Fibroblast of skin of abdomen (primary cell): ENCODE measurements around the gene CENPC. TPM values are rescaled to one million over a fixed set of nuclear protein-coding genes. Genes with fewer than 3 reads are reported as not detected.
A peak's percentile ranks its signal among the peaks of the same experiment; 100 is the strongest.

Experiments used
- DNase-seq: peaks from one replicate; pipeline ENCODE4 v3.0.0-alpha.2; 2013
- polyA plus RNA-seq, 2 experiments: library from polyadenylated mRNA; unstranded; fragments of 120-200 nt; gene quantifications; one replicate each; pipeline ENCODE4 v1.2.1, GENCODE V29; 2013; ENCODE audit not compliant: insufficient read length in 2 of 2

CENPC gene, protein sequence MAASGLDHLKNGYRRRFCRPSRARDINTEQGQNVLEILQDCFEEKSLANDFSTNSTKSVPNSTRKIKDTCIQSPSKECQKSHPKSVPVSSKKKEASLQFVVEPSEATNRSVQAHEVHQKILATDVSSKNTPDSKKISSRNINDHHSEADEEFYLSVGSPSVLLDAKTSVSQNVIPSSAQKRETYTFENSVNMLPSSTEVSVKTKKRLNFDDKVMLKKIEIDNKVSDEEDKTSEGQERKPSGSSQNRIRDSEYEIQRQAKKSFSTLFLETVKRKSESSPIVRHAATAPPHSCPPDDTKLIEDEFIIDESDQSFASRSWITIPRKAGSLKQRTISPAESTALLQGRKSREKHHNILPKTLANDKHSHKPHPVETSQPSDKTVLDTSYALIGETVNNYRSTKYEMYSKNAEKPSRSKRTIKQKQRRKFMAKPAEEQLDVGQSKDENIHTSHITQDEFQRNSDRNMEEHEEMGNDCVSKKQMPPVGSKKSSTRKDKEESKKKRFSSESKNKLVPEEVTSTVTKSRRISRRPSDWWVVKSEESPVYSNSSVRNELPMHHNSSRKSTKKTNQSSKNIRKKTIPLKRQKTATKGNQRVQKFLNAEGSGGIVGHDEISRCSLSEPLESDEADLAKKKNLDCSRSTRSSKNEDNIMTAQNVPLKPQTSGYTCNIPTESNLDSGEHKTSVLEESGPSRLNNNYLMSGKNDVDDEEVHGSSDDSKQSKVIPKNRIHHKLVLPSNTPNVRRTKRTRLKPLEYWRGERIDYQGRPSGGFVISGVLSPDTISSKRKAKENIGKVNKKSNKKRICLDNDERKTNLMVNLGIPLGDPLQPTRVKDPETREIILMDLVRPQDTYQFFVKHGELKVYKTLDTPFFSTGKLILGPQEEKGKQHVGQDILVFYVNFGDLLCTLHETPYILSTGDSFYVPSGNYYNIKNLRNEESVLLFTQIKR
- 8.2 TPM for polyA plus RNA-seq (2013, experiment 1 of 2; ENCODE audit: insufficient read length)
- polyA plus RNA-seq (2013, experiment 2 of 2; ENCODE audit: insufficient read length), result 7.6 TPM

- DNase-seq, result peak; percentile 98
These were observed at the start of gene CENPC for GRCh38 chr4:67545199-67546003. Gene CENPC (minus strand): TSS chr4:67545503. CDS start chr4:67545355, 148 bp downstream.

GRCh38 chr4:67593741-67594175 lies 48.5 kb upstream of the CENPC start:
- DNase-seq, result peak; percentile 31

DNA sequence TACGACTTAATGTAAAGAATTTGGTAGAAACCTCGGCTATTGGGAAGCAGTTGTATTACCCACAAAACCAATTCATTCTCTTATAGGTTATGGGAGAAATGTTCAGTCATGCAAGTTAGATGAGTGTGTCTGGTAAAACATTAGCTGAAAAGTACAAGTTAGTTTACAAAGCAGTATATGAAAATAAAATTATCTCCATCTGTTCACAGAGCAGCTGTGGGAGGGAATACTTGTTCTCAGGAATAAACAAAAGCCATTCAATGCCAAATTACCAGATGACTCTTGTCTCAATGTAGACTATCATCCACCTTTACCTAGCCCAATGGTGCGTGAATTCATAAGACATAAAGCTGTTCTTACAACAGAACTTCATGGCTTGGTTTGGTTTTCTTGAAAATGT lies 41.9 kb upstream of the CENPC start:
- DNase-seq, result no peak

DNA sequence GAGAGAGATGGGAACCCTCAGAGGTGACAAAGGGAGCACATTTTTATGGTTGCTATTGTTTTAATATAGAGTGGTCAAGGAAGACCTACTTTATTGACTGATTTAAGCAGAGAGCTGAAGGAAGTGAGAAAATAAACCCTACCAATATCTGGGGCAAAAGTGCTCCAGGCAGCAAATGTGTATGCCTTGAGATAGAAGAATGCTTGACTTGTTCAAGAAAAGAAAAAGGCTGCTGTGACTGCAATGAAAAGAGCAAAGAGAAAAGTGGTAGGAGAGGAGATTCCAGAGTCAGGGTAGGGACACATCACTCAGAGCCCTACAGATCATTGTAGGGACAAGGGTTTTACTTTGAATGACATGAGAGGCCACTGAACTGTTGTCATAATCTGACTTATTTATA lies 39.2 kb upstream of the CENPC start:
- DNase-seq, result no peak

DNA sequence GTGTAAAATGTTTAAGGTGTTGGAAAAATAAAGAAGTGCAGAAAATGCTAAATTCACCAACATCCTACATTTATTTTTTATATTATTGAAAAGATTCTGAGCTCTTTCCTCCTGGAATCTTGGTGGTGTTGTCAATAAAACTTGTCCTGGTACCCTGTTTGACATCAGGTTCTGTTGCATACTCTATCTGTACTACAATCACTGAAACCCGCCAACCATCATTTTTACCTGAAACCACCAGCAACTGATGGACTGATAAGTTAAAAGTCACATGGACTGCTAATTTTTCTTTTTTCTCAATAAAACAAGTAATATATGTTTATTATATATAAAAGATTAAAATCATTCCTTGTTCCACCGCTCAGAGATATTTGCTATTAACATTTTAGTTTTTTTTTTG lies 36.6 kb upstream of the CENPC start:
- DNase-seq, result no peak

- DNase-seq, result no peak
These were observed 36.0 kb upstream of the CENPC start for GRCh38 chr4:67581208-67581857.

GRCh38 chr4:67580577-67580976 lies 35.3 kb upstream of the CENPC start:
- no peak for DNase-seq

- DNase-seq, result no peak
These were observed 31.2 kb upstream of the CENPC start for GRCh38 chr4:67576538-67576937.

- no peak for DNase-seq
These were observed 30.8 kb upstream of the CENPC start for GRCh38 chr4:67576059-67576466.

- DNase-seq, result no peak
These were observed 30.1 kb upstream of the CENPC start for GRCh38 chr4:67575232-67576058.

- no peak for DNase-seq
These were observed 27.9 kb upstream of the CENPC start for GRCh38 chr4:67573193-67573592.

DNA sequence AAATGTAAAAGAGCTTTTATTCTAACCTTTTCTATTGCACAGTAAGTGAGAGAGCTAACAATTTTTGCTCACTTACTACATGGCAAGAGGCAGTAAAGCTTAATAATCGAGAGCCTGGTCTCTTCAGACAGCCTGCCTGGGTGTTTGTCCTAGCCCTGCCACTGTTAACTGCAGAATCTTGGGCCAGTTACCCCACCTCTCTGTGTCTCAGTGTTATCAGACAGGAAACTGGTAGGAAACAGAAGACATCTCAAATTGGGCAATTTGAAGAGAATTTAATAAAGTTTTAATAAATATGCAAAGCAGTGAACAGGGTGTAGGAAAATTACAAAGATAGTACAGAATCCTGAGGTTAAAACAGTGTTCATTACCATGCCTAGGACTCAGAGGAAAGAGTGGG lies 26.7 kb upstream of the CENPC start:
- no peak for DNase-seq

DNA sequence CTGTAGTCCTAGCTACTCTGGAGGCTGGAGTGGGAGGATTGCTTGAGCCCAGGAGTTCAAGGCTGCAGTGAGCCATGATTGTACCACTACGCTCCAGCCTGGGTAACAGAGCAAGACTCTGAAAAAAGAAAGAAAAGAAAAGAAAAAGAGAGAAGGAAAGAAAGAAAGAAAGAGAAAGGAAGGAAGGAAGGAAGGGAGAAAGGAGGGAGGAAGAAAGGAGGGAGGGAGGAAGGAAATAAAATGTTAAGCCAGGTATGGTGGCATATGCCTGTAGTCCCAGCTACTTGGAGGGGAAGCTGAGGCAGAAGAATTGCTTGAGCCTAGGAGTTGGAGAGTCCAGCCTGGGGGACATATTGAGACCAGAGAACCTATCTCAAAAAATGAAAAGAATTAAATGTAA lies 25.2 kb upstream of the CENPC start:
- no peak for DNase-seq

DNA sequence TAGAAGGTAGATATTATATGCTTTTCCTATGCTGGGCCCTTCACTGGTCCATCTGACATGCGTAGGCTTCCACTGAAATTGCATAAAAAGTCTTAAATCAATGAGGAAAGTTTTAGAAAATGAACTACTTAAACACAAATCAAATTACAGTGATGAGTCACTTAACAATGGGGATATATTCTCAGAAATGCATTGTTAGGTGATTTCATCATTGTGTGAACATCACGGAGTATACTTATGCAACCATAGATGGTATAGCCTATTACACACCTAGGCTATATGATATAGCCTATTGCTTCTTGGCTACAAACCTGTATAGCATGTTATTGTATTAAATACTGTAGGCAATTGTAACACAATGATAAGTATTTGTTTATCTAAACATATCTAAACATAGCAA lies 23.5 kb upstream of the CENPC start:
- peak; percentile 44 for DNase-seq

DNA sequence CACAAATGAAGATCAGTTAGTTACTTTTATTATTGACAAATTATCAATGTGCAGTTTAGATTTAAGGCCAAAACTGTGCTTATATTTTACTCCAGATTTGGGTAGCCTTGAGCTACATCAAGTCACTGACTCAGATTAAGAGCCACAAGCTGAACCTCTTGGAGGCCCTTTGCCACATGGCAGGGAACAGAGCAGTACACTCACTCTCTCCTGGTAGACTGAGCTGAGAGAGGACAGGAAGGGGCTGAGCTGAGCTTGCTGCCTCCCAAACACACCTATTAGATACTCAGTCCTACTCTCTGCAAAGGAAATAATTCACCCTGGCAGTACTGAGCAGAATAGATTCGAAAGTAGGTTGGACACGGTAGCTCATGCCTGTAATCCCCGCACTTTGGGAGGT lies 21.0 kb upstream of the CENPC start:
- no peak for DNase-seq

GRCh38 chr4:67565284-67565683 lies 20.0 kb upstream of the CENPC start:
- DNase-seq, result peak; percentile 53

GRCh38 chr4:67558493-67558892 lies 13.2 kb upstream of the CENPC start, which contains the start of gene STAP1:
Gene STAP1 (plus strand): TSS chr4:67558727. CDS start chr4:67558810, 83 bp downstream.
- no peak for DNase-seq

GRCh38 chr4:67556436-67556835 lies 11.1 kb upstream of the CENPC start:
- DNase-seq, result no peak

DNA sequence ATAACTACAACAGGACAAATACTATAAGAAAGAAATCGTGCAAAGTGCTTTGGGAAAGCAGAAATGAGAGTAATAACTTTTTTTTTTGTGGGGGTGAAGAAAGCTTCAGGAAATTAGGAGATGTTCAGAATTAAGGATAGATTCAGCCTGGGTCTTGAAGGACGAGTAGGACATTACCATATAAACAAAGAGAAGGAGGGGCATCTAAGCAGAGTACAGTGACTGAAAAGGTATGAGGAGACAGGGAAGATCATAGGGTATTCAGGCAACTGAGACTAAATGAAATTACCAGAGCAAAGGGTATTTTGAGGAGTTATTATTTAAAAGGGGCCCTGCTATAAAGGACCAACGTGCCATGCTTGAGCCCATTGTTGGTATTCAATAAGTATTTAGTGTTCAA lies 10.1 kb upstream of the CENPC start:
- DNase-seq, result no peak

- no peak for DNase-seq
These were observed 8.8 kb upstream of the CENPC start for GRCh38 chr4:67554096-67554495.
